Neural progenitor cell (in vitro differentiated cells): ENCODE data around the gene DCAF8L2. TPM values are rescaled to one million over a fixed set of nuclear protein-coding genes. Genes with fewer than 3 reads are reported as not detected.

Experiments
- DNase-seq: peaks from one replicate; pipeline ENCODE4 v3.0.0-alpha.2; 2016; ENCODE audit warnings: low spot score
- H2AFZ ChIP-seq: fragments of 200-600 bp; sonication (generic); replicated peaks from 2 replicates; pipeline ENCODE4 v1.6.1; 2016; ENCODE audit warnings: antibody characterized with exemption
- H3F3A ChIP-seq: fragments of 200-600 bp; sonication (generic); 2 replicates; pipeline ENCODE4 v1.6.1; 2016; ENCODE audit warnings: antibody characterized with exemption, low read depth
- H3K27ac ChIP-seq: fragments of 200-600 bp; sonication (generic); 2 replicates; pipeline ENCODE4 v1.5.1; 2016; ENCODE audit warnings: mild to moderate bottlenecking
- H3K27me3 ChIP-seq: fragments of 200-600 bp; sonication (generic); 2 replicates; pipeline ENCODE4 v1.6.1; 2016; ENCODE audit warnings: mild to moderate bottlenecking, moderate library complexity
- H3K36me3 ChIP-seq: fragments of 200-600 bp; sonication (generic); 2 replicates; pipeline ENCODE4 v1.5.1; 2016
- H3K4me1 ChIP-seq: fragments of 200-600 bp; sonication (generic); 2 replicates; pipeline ENCODE4 v1.6.1; 2016; ENCODE audit warnings: mixed run types
- H3K4me2 ChIP-seq: fragments of 200-600 bp; sonication (generic); 2 replicates; pipeline ENCODE4 v1.6.1; 2016
- H3K4me3 ChIP-seq: fragments of 200-600 bp; sonication (generic); 2 replicates; pipeline ENCODE4 v1.5.1; 2016
- H3K79me2 ChIP-seq: fragments of 200-600 bp; sonication (generic); 2 replicates; pipeline ENCODE4 v1.6.1; 2016; ENCODE audit warnings: low read depth
- H3K9ac ChIP-seq: fragments of 200-600 bp; sonication (generic); 2 replicates; pipeline ENCODE4 v1.6.1; 2016
- H3K9me3 ChIP-seq: fragments of 200-600 bp; sonication (generic); 2 replicates; pipeline ENCODE4 v1.5.1; 2016; ENCODE audit warnings: low read depth
- H4K20me1 ChIP-seq: fragments of 200-600 bp; sonication (generic); 2 replicates; pipeline ENCODE4 v1.6.1; 2016; ENCODE audit warnings: low read depth
- H3K27ac Mint-ChIP-seq: 3 replicates; pipeline ENCODE4 v1.8.0; 2021; ENCODE audit warnings: mixed read lengths
- H3K27me3 Mint-ChIP-seq: 2 replicates; pipeline ENCODE4 v1.8.0; 2022; ENCODE audit warnings: low read depth, mild to moderate bottlenecking, inconsistent platforms, moderate library complexity, mixed read lengths; ENCODE audit not compliant: insufficient read depth
- H3K36me3 Mint-ChIP-seq: 3 replicates; pipeline ENCODE4 v1.8.0; 2021; ENCODE audit warnings: mixed read lengths
- H3K4me1 Mint-ChIP-seq: 3 replicates; pipeline ENCODE4 v1.8.0; 2021; ENCODE audit warnings: mixed read lengths
- H3K4me3 Mint-ChIP-seq: 3 replicates; pipeline ENCODE4 v1.8.0; 2021; ENCODE audit warnings: mild to moderate bottlenecking, moderate library complexity, mixed read lengths
- H3K9me3 Mint-ChIP-seq: 3 replicates; pipeline ENCODE4 v1.8.0; 2020; ENCODE audit warnings: mixed read lengths
- CTCF ChIP-seq: fragments of 200-600 bp; sonication (generic); IDR thresholded peaks from 2 replicates; pipeline ENCODE4 v1.5.1; 2017; ENCODE audit warnings: antibody characterized with exemption, mild to moderate bottlenecking
- EZH2 ChIP-seq: fragments of 200-600 bp; sonication (generic); IDR thresholded peaks from 2 replicates; pipeline ENCODE4 v1.6.1; 2017; ENCODE audit warnings: antibody characterized with exemption, mild to moderate bottlenecking, moderate library complexity
- EZH2phosphoT487 ChIP-seq: fragments of 200-600 bp; sonication (generic); IDR thresholded peaks from 2 replicates; pipeline ENCODE4 v1.6.1; 2017; ENCODE audit warnings: antibody characterized with exemption
- total RNA-seq: library from RNA; depleted of rRNA; stranded (reverse); fragments of >200 nt; gene quantifications from 2 replicates; pipeline ENCODE4 v1.2.3, GENCODE V29; 2015; ENCODE audit warnings: low replicate concordance

The DCAF8L2 gene
- total RNA-seq, 1 donor from 2014 or later: not detected

- no peak overlapping the region for H3K27ac ChIP-seq
- Mint-ChIP-seq H3K9me3 (no peaks in the 10 kb centered on the region), H3K4me1 (no peaks in the 10 kb centered on the region)
Measured at GRCh38 chrX:27675493-27675892, 85.3 kb downstream of the DCAF8L2 start.

GRCh38 chrX:27679281-27679680 lies 89.1 kb downstream of the DCAF8L2 start:
- no peak overlapping the region for H3K27ac ChIP-seq
- TF ChIP-seq EZH2 (no peak), CTCF (no peak), EZH2phosphoT487 (no peak)
- H3K4me2 ChIP-seq: no peak overlapping the region
- H3K4me1 ChIP-seq: no peaks in the 10 kb centered on the region
- DNase-seq: no peak
- H3K9me3 ChIP-seq: no peaks in the 10 kb centered on the region
- H4K20me1 ChIP-seq: no peaks in the 10 kb centered on the region
- H3K36me3 Mint-ChIP-seq: no peaks in the 10 kb centered on the region
- no peaks in the 10 kb centered on the region for H3K9me3 Mint-ChIP-seq
- H2AFZ ChIP-seq: no peak overlapping the region
- H3K4me3 Mint-ChIP-seq: no peak overlapping the region
- H3K36me3 ChIP-seq: no peaks in the 10 kb centered on the region
- H3K79me2 ChIP-seq: no peaks in the 10 kb centered on the region
- no peak overlapping the region for H3K9ac ChIP-seq
- H3K27me3 ChIP-seq: no peaks in the 10 kb centered on the region
- no peaks in the 10 kb centered on the region for H3F3A ChIP-seq
- H3K27ac Mint-ChIP-seq: no peak overlapping the region
- peaks cover 2% of the 10 kb centered on the region for H3K27me3 Mint-ChIP-seq
- H3K4me1 Mint-ChIP-seq: no peaks in the 10 kb centered on the region
- H3K4me3 ChIP-seq: no peak overlapping the region

More at GRCh38 chrX:27675493-27675892, 85.3 kb downstream of the DCAF8L2 start:
- Mint-ChIP-seq H3K27me3 (peaks cover 2% of the 10 kb centered on the region), H3K36me3 (no peaks in the 10 kb centered on the region), H3K27ac (no peak overlapping the region), H3K4me3 (no peak overlapping the region)
- Histone ChIP-seq H3F3A (no peaks in the 10 kb centered on the region), H3K36me3 (no peaks in the 10 kb centered on the region), H3K9ac (no peak overlapping the region), H4K20me1 (no peaks in the 10 kb centered on the region), H3K9me3 (no peaks in the 10 kb centered on the region), H3K27me3 (no peaks in the 10 kb centered on the region), H3K4me2 (no peak overlapping the region), H3K4me3 (no peak overlapping the region), H3K79me2 (no peaks in the 10 kb centered on the region), H3K4me1 (no peaks in the 10 kb centered on the region), H2AFZ (no peak overlapping the region)
- DNase-seq: no peak
- no peak for TF ChIP-seq EZH2phosphoT487
- no peak for TF ChIP-seq CTCF
- TF ChIP-seq EZH2: no peak

- TF ChIP-seq EZH2 (no peak), CTCF (no peak), EZH2phosphoT487 (no peak)
- Mint-ChIP-seq H3K4me3 (no peak overlapping the region), H3K27ac (no peak overlapping the region)
Measured at GRCh38 chrX:27680726-27681125, 90.6 kb downstream of the DCAF8L2 start.

More at GRCh38 chrX:27680726-27681125, 90.6 kb downstream of the DCAF8L2 start:
- Histone ChIP-seq H3K4me1 (no peaks in the 10 kb centered on the region), H3K9ac (no peak overlapping the region), H3K79me2 (no peaks in the 10 kb centered on the region), H3K27ac (no peak overlapping the region), H3K4me3 (no peak overlapping the region), H2AFZ (no peak overlapping the region), H3K27me3 (no peaks in the 10 kb centered on the region), H4K20me1 (no peaks in the 10 kb centered on the region), H3K9me3 (peaks cover 3% of the 10 kb centered on the region), H3F3A (no peaks in the 10 kb centered on the region), H3K4me2 (no peak overlapping the region), H3K36me3 (no peaks in the 10 kb centered on the region)
- no peak for DNase-seq
- Mint-ChIP-seq H3K27me3 (no peaks in the 10 kb centered on the region), H3K36me3 (no peaks in the 10 kb centered on the region), H3K9me3 (no peaks in the 10 kb centered on the region), H3K4me1 (no peaks in the 10 kb centered on the region)
